SK-N-SH treated with all-trans-retinoic acid at 6 μM for 48 hours (cell line): ENCODE data around the gene ORC5.

Experiments used
- ATAC-seq: fragments of 200-7000 bp; cut with Tn5 transposase; 3 replicates; pipeline ENCODE4 v1.9.1; 2020; ENCODE audit warnings: mild to moderate bottlenecking, moderate library complexity
- ARNTL ChIP-seq: fragments of 450-650 bp; formaldehyde crosslinking; IDR thresholded peaks from 2 replicates; pipeline ENCODE4 v1.5.0; 2020; ENCODE audit warnings: low read depth, mild to moderate bottlenecking, moderate library complexity, borderline replicate concordance
- CSDC2 ChIP-seq: fragments of 250-450 bp; sonication (Bioruptor Pico); IDR thresholded peaks from 2 replicates; pipeline ENCODE4 v1.5.0; 2020; ENCODE audit warnings: mild to moderate bottlenecking, moderate library complexity
- ESRRG ChIP-seq: fragments of 250-450 bp; sonication (Bioruptor Pico); IDR thresholded peaks from 2 replicates; pipeline ENCODE4 v1.6.1; 2021; ENCODE audit warnings: mild to moderate bottlenecking
- GLIS3 ChIP-seq: fragments of 250-450 bp; sonication (Bioruptor Pico); IDR thresholded peaks from 2 replicates; pipeline ENCODE4 v1.5.0; 2020; ENCODE audit warnings: mild to moderate bottlenecking, moderate library complexity
- ISL1 ChIP-seq: fragments of 250-450 bp; sonication (Bioruptor Pico); IDR thresholded peaks from 2 replicates; pipeline ENCODE4 v2.1.2; 2022; ENCODE audit warnings: mild to moderate bottlenecking, moderate library complexity
- OSR1 ChIP-seq: fragments of 250-450 bp; sonication (Bioruptor Pico); IDR thresholded peaks from 2 replicates; pipeline ENCODE4 v1.8.0; 2022; ENCODE audit warnings: moderate library complexity, mild to moderate bottlenecking, inconsistent platforms
- PPARA ChIP-seq: fragments of 250-450 bp; sonication (Bioruptor Pico); IDR thresholded peaks from 2 replicates; pipeline ENCODE4 v1.5.0; 2020; ENCODE audit warnings: mild to moderate bottlenecking, borderline replicate concordance
- RARB ChIP-seq: fragments of 250-450 bp; sonication (Bioruptor Pico); IDR thresholded peaks from 2 replicates; pipeline ENCODE4 v1.8.0; 2021; ENCODE audit warnings: mild to moderate bottlenecking, moderate library complexity
- SNAI2 ChIP-seq: fragments of 250-450 bp; sonication (Bioruptor Pico); IDR thresholded peaks from 2 replicates; pipeline ENCODE4 v1.5.0; 2020; ENCODE audit warnings: mild to moderate bottlenecking, moderate library complexity
- TCF4 ChIP-seq: fragments of 250-450 bp; sonication (Bioruptor Pico); IDR thresholded peaks from 2 replicates; pipeline ENCODE4 v1.8.0; 2021; ENCODE audit warnings: mild to moderate bottlenecking, moderate library complexity, borderline replicate concordance
- TOX ChIP-seq: fragments of 250-450 bp; sonication (Bioruptor Pico); IDR thresholded peaks from 2 replicates; pipeline ENCODE4 v1.8.0; 2021; ENCODE audit warnings: mild to moderate bottlenecking, moderate library complexity, borderline replicate concordance
- ZC3H10 ChIP-seq: fragments of 250-450 bp; sonication (Bioruptor Pico); IDR thresholded peaks from 2 replicates; pipeline ENCODE4 v1.5.1; 2021; ENCODE audit warnings: mild to moderate bottlenecking, moderate library complexity
- ZFP3 ChIP-seq: fragments of 250-450 bp; sonication (Bioruptor Pico); IDR thresholded peaks from 2 replicates; pipeline ENCODE4 v1.5.0; 2020; ENCODE audit warnings: mild to moderate bottlenecking, moderate library complexity
- ZFP30 ChIP-seq: fragments of 450-650 bp; formaldehyde crosslinking; IDR thresholded peaks from 2 replicates; pipeline ENCODE4 v1.5.0; 2022; ENCODE audit warnings: mild to moderate bottlenecking, moderate library complexity
- ZNF565 ChIP-seq: fragments of 450-650 bp; formaldehyde crosslinking; conservative IDR thresholded peaks from 2 replicates; pipeline ENCODE4 v1.5.0; 2020; ENCODE audit warnings: low read depth, mild to moderate bottlenecking, moderate library complexity
- ZNF8 ChIP-seq: fragments of 450-650 bp; formaldehyde crosslinking; IDR thresholded peaks from 2 replicates; pipeline ENCODE4 v1.5.0; 2020; ENCODE audit warnings: mild to moderate bottlenecking, moderate library complexity
- TF ChIP-seq, protein P1 (sequence below): fragments of 250-450 bp; sonication (Bioruptor Pico); IDR thresholded peaks from 2 replicates; pipeline ENCODE4 v1.8.0; 2020; ENCODE audit warnings: mild to moderate bottlenecking, moderate library complexity, borderline replicate concordance
- TF ChIP-seq, protein P2 (sequence below): fragments of 250-450 bp; sonication (Bioruptor Pico); IDR thresholded peaks from 2 replicates; pipeline ENCODE4 v1.8.0; 2021; ENCODE audit warnings: low read depth, mild to moderate bottlenecking, moderate library complexity, borderline replicate concordance
- TF ChIP-seq, protein P3 (sequence below): fragments of 250-450 bp; sonication (Bioruptor Pico); IDR thresholded peaks from 2 replicates; pipeline ENCODE4 v1.5.1; 2020; ENCODE audit warnings: low read depth, mild to moderate bottlenecking, moderate library complexity

Gene ORC5

DNA sequence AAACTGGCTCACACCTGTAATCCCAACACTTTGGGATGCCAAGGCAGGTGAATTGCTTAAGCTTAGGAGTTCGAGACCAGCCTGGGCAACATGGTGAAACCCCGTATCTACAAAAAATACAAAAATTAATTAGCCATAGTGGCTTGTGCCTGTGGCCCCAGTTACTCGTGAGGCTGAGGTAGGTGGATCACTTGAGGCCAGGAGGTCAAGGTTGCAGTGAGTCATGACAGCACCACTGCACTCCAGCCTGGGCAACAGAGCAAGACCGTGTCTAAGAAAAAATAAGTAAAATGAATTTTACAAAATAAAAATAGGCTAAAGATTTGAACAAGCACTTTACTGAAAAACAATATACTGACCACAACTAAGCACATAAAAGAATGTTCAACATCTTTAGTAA, 9.8 kb upstream of the ORC5 start (continued):
- TF ChIP-seq, protein P1, sequence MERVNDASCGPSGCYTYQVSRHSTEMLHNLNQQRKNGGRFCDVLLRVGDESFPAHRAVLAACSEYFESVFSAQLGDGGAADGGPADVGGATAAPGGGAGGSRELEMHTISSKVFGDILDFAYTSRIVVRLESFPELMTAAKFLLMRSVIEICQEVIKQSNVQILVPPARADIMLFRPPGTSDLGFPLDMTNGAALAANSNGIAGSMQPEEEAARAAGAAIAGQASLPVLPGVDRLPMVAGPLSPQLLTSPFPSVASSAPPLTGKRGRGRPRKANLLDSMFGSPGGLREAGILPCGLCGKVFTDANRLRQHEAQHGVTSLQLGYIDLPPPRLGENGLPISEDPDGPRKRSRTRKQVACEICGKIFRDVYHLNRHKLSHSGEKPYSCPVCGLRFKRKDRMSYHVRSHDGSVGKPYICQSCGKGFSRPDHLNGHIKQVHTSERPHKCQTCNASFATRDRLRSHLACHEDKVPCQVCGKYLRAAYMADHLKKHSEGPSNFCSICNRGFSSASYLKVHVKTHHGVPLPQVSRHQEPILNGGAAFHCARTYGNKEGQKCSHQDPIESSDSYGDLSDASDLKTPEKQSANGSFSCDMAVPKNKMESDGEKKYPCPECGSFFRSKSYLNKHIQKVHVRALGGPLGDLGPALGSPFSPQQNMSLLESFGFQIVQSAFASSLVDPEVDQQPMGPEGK = no peak
- TF ChIP-seq TOX (CRISPR knock-in tag) = no peak
- no peak for TF ChIP-seq RARB (CRISPR knock-in tag)
- TF ChIP-seq ZFP30 (CRISPR knock-in tag) = no peak

DNA sequence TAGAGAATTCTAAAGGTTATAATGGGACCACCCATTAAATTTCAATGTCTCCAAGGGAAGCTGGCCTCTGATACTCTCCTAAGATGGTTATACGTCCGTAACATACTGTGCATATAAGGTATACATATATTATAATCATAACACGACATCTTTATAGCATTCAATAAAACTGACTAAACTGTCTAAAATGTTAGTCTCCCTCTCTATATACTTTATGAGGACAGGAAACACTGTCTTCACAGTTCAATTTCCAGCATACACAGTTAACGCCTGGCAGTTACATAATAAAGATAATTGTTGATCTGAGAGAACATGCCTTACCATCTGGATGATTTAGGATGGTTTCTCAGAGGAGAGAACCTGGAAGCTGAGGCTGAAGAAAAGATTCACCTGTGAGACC, 1.2 kb upstream of the ORC5 start:
- TF ChIP-seq, protein P1 = no peak
- TF ChIP-seq, protein P2, sequence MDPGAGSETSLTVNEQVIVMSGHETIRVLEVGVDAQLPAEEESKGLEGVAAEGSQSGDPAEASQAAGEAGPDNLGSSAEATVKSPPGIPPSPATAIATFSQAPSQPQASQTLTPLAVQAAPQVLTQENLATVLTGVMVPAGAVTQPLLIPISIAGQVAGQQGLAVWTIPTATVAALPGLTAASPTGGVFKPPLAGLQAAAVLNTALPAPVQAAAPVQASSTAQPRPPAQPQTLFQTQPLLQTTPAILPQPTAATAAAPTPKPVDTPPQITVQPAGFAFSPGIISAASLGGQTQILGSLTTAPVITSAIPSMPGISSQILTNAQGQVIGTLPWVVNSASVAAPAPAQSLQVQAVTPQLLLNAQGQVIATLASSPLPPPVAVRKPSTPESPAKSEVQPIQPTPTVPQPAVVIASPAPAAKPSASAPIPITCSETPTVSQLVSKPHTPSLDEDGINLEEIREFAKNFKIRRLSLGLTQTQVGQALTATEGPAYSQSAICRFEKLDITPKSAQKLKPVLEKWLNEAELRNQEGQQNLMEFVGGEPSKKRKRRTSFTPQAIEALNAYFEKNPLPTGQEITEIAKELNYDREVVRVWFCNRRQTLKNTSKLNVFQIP = no peak
- TF ChIP-seq ZC3H10 (CRISPR knock-in tag) (no peak), TCF4 (CRISPR knock-in tag) (no peak)
- ATAC-seq = no peak

DNA sequence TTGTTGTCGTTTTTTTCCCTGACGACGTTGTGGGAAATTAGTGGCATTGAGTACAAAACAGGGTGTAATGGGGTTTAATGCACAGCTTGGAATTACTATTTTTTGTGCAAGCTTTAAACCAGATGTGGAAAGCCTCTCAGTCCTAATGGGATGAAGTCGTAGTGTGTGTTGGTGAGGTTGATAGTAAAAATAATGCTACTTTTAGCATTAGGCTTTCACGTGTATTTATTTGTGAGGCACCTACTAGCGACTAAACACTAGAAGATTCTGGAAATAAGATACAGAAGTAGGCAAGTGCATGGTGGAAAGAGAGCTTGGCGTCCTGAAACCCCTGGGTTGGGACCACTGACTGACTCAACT, 588 bp upstream of the ORC5 start:
- TF ChIP-seq ZC3H10 (CRISPR knock-in tag) (no peak), RARB (CRISPR knock-in tag) (no peak), GLIS3 (CRISPR knock-in tag) (no peak), ZNF8 (no peak)
- TF ChIP-seq, protein P2 = no peak
- TF ChIP-seq, protein P3, sequence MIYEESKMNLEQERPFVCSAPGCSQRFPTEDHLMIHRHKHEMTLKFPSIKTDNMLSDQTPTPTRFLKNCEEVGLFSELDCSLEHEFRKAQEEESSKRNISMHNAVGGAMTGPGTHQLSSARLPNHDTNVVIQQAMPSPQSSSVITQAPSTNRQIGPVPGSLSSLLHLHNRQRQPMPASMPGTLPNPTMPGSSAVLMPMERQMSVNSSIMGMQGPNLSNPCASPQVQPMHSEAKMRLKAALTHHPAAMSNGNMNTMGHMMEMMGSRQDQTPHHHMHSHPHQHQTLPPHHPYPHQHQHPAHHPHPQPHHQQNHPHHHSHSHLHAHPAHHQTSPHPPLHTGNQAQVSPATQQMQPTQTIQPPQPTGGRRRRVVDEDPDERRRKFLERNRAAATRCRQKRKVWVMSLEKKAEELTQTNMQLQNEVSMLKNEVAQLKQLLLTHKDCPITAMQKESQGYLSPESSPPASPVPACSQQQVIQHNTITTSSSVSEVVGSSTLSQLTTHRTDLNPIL (CRISPR knock-in tag) = no peak

DNA sequence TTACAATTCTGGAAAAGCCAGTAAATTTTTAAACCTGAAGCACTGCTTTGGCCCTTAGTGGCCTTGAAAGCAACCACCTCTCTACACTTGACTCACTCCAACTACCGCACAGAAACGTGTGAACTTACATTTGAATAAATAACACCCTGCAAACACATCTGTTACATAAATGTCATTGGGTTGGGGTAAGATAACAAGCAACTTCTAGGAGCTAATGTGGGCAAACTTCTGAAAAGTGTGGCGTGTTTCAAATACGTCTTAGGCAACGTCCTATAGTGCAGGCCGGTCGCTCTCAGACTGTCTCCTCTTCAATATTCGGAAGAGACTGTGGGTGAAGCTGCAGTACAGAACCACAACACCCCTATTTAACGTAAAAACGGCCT, 474 bp downstream of the ORC5 start:
- ATAC-seq = peak; percentile 70

More for the DNA sequence above, 588 bp upstream of the ORC5 start:
- ATAC-seq = peak; percentile 9

More for the DNA sequence above, 474 bp downstream of the ORC5 start:
- TF ChIP-seq ZFP30 (CRISPR knock-in tag) (no peak), ESRRG (CRISPR knock-in tag) (no peak), ISL1 (CRISPR knock-in tag) (no peak), OSR1 (CRISPR knock-in tag) (no peak), CSDC2 (no peak), SNAI2 (no peak), ZNF8 (no peak), ZC3H10 (CRISPR knock-in tag) (no peak), ZNF565 (CRISPR knock-in tag) (no peak), ARNTL (CRISPR knock-in tag) (no peak), PPARA (CRISPR knock-in tag) (no peak), ZFP3 (no peak), RARB (CRISPR knock-in tag) (no peak), TCF4 (CRISPR knock-in tag) (no peak)
- TF ChIP-seq, protein P1 = no peak
- TF ChIP-seq, protein P3 (CRISPR knock-in tag) = no peak
- TF ChIP-seq, all 23 proteins: peak for 0
